ENCODE measurements around the gene MRPL45. TPM values are rescaled to one million over a fixed set of nuclear protein-coding genes. Genes with fewer than 3 reads are reported as not detected.
A peak's percentile ranks its signal among the peaks of the same experiment; 100 is the strongest.

Gene MRPL45
- total RNA-seq, 1 donor from 2014 or later = 40.2 TPM

DNA sequence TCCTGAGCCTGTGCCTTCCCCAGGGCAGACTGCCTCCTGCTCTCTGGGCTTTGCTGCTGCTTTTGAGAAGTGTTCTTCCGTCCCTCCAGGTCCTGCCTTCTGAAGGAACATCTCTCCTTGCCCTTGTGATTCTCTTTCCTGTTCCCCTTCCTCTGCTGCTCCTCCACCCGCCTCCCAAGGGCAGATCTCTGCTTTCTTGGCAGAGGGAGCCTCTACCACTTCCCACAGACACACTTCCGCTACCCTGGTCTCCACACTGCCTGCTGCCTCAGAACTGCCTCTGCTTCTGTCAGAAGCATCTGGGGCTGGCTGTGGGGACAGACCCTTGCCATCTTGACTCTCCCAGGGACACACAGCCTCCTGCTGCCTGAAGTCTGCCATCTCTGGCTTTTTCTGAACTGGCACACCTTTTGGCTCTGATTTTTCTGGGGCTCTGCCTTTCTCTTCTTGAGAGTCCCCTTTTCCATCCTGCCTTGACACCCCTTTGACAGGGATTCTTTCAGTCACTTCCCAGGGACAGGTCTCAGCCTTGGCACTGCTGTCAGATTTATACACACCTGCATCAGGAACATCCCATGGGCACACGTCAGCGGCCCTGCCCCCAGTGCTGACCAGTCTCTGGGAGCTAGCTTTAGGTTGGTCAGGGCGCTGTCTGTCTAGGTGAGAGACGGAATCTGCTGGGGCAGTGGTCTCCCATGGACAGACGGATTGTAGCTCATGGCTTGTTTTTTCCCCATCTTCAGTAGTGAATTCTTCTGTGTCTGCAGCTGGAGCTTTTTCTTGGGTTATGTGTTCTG, 30.2 kb downstream of the MRPL45 start:
- H3K4me3 Mint-ChIP-seq (ENCODE audit: unreplicated experiment) = no peak overlapping the region

DNA sequence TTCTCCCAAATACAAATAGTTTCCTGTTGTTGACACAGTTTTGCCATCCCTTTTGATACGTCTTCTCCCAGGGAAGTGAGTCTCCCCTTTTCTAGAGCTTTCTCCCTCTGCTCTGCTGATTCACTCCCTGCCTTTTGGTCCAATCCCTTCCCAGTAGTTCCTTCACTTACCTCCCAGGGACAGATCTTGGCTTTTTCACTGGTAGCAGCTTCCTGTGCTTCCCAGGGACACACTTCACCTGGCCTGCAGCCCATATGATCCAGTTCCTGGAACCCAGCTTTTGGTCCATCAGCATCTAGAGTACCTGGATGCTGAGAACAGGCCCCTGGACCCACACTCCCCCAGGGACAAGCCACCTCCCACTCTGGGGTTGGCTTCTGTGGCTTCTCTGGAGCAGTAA, 31.0 kb downstream of the MRPL45 start:
- no peak overlapping the region for H3K27ac Mint-ChIP-seq (ENCODE audit: unreplicated experiment)
- TF ChIP-seq, protein P1, sequence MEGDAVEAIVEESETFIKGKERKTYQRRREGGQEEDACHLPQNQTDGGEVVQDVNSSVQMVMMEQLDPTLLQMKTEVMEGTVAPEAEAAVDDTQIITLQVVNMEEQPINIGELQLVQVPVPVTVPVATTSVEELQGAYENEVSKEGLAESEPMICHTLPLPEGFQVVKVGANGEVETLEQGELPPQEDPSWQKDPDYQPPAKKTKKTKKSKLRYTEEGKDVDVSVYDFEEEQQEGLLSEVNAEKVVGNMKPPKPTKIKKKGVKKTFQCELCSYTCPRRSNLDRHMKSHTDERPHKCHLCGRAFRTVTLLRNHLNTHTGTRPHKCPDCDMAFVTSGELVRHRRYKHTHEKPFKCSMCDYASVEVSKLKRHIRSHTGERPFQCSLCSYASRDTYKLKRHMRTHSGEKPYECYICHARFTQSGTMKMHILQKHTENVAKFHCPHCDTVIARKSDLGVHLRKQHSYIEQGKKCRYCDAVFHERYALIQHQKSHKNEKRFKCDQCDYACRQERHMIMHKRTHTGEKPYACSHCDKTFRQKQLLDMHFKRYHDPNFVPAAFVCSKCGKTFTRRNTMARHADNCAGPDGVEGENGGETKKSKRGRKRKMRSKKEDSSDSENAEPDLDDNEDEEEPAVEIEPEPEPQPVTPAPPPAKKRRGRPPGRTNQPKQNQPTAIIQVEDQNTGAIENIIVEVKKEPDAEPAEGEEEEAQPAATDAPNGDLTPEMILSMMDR (IDR thresholded peaks at IDR 0.05) = no peak
- H3K4me1 Mint-ChIP-seq (ENCODE audit: unreplicated experiment) = no peaks in the 10 kb centered on the region
- H3K9me3 Mint-ChIP-seq (ENCODE audit: unreplicated experiment) = no peaks in the 10 kb centered on the region
- H3K27me3 Mint-ChIP-seq (ENCODE audit: unreplicated experiment) = peaks cover 20% of the 10 kb centered on the region
- no peak overlapping the region for H3K4me3 Mint-ChIP-seq (ENCODE audit: unreplicated experiment)
- DNase-seq (ENCODE audit: extremely low spot score, unreplicated experiment) = no peak
- peaks cover 10% of the 10 kb centered on the region for H3K36me3 Mint-ChIP-seq (ENCODE audit: unreplicated experiment)

More for the DNA sequence above, 30.2 kb downstream of the MRPL45 start:
- no peaks in the 10 kb centered on the region for H3K4me1 Mint-ChIP-seq (ENCODE audit: unreplicated experiment)
- peaks cover 15% of the 10 kb centered on the region for H3K36me3 Mint-ChIP-seq (ENCODE audit: unreplicated experiment)
- H3K9me3 Mint-ChIP-seq (ENCODE audit: unreplicated experiment) = no peaks in the 10 kb centered on the region
- no peak for DNase-seq (ENCODE audit: extremely low spot score, unreplicated experiment)
- H3K27me3 Mint-ChIP-seq (ENCODE audit: unreplicated experiment) = peaks cover 20% of the 10 kb centered on the region
- peak overlapping the region; percentile 4 for H3K27ac Mint-ChIP-seq (ENCODE audit: unreplicated experiment)
- TF ChIP-seq, protein P1 (IDR thresholded peaks at IDR 0.05) = no peak

DNA sequence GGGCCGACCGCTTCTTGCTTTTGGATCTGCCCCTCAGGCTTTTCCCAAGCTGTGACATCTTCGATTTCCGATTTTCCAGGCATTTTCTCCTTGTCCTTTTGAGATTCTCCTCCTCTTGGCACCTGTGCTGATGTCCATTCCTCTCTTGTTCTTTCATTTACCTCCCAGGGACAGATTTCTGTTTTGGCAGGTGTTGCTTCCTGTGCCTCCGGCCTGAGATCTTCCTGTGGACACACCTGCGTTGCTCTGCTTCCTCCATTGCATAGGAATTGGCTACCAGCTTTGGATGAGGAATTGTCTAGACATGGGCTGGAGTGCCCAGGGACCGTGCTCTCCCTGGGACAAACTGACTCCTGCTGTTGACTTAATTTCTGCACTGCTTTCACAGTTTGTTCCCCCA, 31.7 kb downstream of the MRPL45 start:
- no peak for DNase-seq (ENCODE audit: extremely low spot score, unreplicated experiment)
- Mint-ChIP-seq H3K27ac (ENCODE audit: unreplicated experiment) (no peak overlapping the region), H3K4me3 (ENCODE audit: unreplicated experiment) (no peak overlapping the region), H3K36me3 (ENCODE audit: unreplicated experiment) (peaks cover 3% of the 10 kb centered on the region), H3K4me1 (ENCODE audit: unreplicated experiment) (no peaks in the 10 kb centered on the region), H3K27me3 (ENCODE audit: unreplicated experiment) (peaks cover 22% of the 10 kb centered on the region), H3K9me3 (ENCODE audit: unreplicated experiment) (no peaks in the 10 kb centered on the region)
- TF ChIP-seq, protein P1 (IDR thresholded peaks at IDR 0.05) = no peak

DNA sequence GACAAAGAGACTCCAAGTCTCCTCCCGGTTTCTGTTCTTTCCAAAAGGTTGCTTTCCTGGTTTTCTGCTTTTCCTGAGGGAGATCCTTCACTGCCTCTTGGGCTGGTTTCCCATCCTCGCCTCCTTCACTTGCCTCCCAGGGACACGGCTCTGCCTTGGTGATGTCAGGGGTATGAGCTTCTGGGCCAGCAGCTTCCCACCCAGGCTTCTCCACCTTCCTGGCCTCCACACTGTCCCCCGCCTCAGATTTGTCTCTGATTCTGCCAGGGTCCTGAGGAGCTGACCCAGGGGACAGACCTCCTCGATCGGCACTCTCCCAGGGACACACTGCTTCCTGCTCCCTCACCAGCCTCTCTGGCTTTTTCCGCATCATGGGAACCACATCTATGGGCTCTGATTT, 32.3 kb downstream of the MRPL45 start:
- Mint-ChIP-seq H3K27ac (ENCODE audit: unreplicated experiment) (no peak overlapping the region), H3K27me3 (ENCODE audit: unreplicated experiment) (peaks cover 23% of the 10 kb centered on the region), H3K36me3 (ENCODE audit: unreplicated experiment) (no peaks in the 10 kb centered on the region), H3K4me3 (ENCODE audit: unreplicated experiment) (no peak overlapping the region), H3K9me3 (ENCODE audit: unreplicated experiment) (no peaks in the 10 kb centered on the region), H3K4me1 (ENCODE audit: unreplicated experiment) (no peaks in the 10 kb centered on the region)
- no peak for DNase-seq (ENCODE audit: extremely low spot score, unreplicated experiment)
- TF ChIP-seq, protein P1 (IDR thresholded peaks at IDR 0.05) = no peak

DNA sequence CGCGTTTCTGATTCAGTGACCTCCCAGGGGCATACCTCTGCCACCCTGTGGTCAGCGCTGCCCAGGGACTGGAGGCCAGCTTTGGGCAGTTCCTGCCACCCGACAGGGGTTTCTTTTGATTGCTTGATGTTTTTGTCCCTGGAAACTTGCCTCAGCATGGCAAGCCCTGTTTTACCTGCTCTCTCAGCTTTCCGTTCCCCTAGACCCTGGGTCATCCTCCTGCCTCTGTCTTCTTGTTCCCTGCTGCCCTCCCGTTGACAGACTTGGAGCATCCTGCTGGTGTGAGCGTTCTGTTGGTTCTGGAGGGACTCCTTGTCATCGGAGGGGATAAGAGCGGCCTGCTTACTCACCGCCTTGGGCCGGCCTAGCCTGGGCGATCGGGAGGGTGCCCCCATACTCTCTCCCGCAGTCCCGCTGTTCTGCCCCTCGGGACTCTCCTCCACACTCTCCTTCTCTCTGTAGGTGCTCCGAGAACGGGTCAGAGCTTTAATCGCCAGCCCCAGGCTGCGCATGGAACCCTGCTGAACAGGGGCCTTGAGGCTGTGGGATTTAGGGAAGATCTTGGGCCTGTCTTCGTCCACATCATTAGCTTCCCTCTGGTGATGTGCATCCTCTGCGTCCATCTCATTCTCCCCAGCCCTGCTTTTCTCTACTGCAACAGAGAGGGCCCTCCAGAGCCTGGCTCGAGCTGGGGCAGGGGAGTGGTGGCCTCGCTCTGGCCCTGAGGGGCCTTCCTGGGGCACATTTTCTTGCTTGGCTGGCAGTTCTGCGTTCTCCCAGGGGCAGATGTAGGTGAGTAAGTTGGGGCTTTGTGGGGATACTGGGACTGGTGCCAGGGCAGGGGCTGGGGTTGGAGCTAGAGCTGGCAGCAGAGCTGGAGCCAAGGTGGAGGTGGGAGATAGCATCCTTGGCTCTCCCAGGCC, 33.1 kb downstream of the MRPL45 start:
- Mint-ChIP-seq H3K27me3 (ENCODE audit: unreplicated experiment) (peaks cover 23% of the 10 kb centered on the region), H3K36me3 (ENCODE audit: unreplicated experiment) (no peaks in the 10 kb centered on the region), H3K4me1 (ENCODE audit: unreplicated experiment) (no peaks in the 10 kb centered on the region), H3K27ac (ENCODE audit: unreplicated experiment) (no peak overlapping the region), H3K9me3 (ENCODE audit: unreplicated experiment) (no peaks in the 10 kb centered on the region), H3K4me3 (ENCODE audit: unreplicated experiment) (no peak overlapping the region)
- DNase-seq (ENCODE audit: extremely low spot score, unreplicated experiment) = no peak
- TF ChIP-seq, protein P1 (IDR thresholded peaks at IDR 0.05) = no peak
